Thyroid gland (tissue), 4 donors: Measurements from ENCODE around the gene DNAH3.

Experiments
- CTCF ChIP-seq, 6 experiments: fragments of 200-600 bp in 3 of 6; fragments of 450-650 bp in 3 of 6; sonication (generic) in 3 of 6; IDR thresholded peaks; one replicate each; pipeline ENCODE4 v1.5.1; 2016 to 2019; ENCODE audit warnings: antibody characterized with exemption in 6 of 6, mild to moderate bottlenecking in 2 of 6, inconsistent platforms in 1 of 6, moderate library complexity in 1 of 6
- POLR2A ChIP-seq, 2 donors: fragments of 450-650 bp; IDR thresholded peaks; one replicate each; pipeline ENCODE4 v1.6.1; 2017; ENCODE audit warnings: antibody characterized with exemption in 2 of 2, mild to moderate bottlenecking in 2 of 2, moderate library complexity in 1 of 2

GRCh38 chr16:20946015-20946629 is 204.5 kb downstream of the DNAH3 start:
- TF ChIP-seq CTCF (IDR thresholded peaks at IDR 0.05) (no peak), POLR2A (IDR thresholded peaks at IDR 0.05) (no peak)
